Panc1 (cell line): ENCODE results near the gene CPOX. TPM values are rescaled to one million over a fixed set of nuclear protein-coding genes. Genes with fewer than 3 reads are reported as not detected.

Experiments used
- ATAC-seq: fragments of 200-7000 bp; cut with Tn5 transposase; 2 replicates; pipeline ENCODE4 v1.9.1; 2020; ENCODE audit warnings: mild to moderate bottlenecking, moderate library complexity
- BruUV-seq: library from RNA; stranded (reverse); fragments of 400-500 nt; replicated peaks from 2 replicates; lab custom pipeline; 2021; lab: Mats Ljungman, UMichigan
- CTCF ChIA-PET: fragments of 300-600 bp; sonication (Branson Sonifier 250); formaldehyde crosslinking; loops from one replicate; lab custom pipeline; 2022; ENCODE audit warnings: antibody characterized with exemption; lab: Charles Lee
- POLR2A ChIA-PET: fragments of 300-600 bp; sonication (Branson Sonifier 250); formaldehyde crosslinking; loops from one replicate; lab custom pipeline; 2022; ENCODE audit warnings: antibody characterized with exemption; lab: Charles Lee
- DNase-seq: peaks from one replicate; pipeline ENCODE4 v3.0.0-alpha.2; 2010; ENCODE audit warnings: low read depth, low spot score
- H3K27ac ChIP-seq: 2 replicates; pipeline ENCODE4 v1.5.1; 2011; ENCODE audit warnings: mild to moderate bottlenecking, low read length, inconsistent platforms
- H3K27me3 ChIP-seq: fragments of 200-500 bp; sonication (Bioruptor generic); 2 replicates; pipeline ENCODE4 v1.6.0; 2014; ENCODE audit warnings: low read length, inconsistent platforms; ENCODE audit not compliant: control insufficient read depth, insufficient read depth
- H3K36me3 ChIP-seq: fragments of 200-500 bp; sonication (Bioruptor generic); 2 replicates; pipeline ENCODE4 v1.5.1; 2014; ENCODE audit warnings: inconsistent platforms, mild to moderate bottlenecking, low read length, moderate library complexity; ENCODE audit not compliant: control insufficient read depth, insufficient read depth
- H3K4me1 ChIP-seq: 2 replicates; pipeline ENCODE4 v1.5.1; 2011; ENCODE audit warnings: inconsistent platforms, mild to moderate bottlenecking, low read length, moderate library complexity; ENCODE audit not compliant: control insufficient read depth, insufficient read depth
- H3K4me3 ChIP-seq, 2 experiments: 2 replicates each; pipeline ENCODE4 v1.5.1; 2011 to 2012; ENCODE audit warnings: low read depth in 2 of 2, low read length in 2 of 2, mild to moderate bottlenecking in 2 of 2, inconsistent platforms in 1 of 2, moderate library complexity in 1 of 2
- H3K9me3 ChIP-seq: fragments of 200-500 bp; sonication (Bioruptor generic); 2 replicates; pipeline ENCODE4 v1.5.1; 2014; ENCODE audit warnings: low read depth, mild to moderate bottlenecking, inconsistent platforms, low read length, moderate library complexity; ENCODE audit not compliant: control insufficient read depth, insufficient read depth
- CTCF ChIP-seq: fragments of 450-650 bp; IDR thresholded peaks from 2 replicates; pipeline ENCODE4 v1.5.1; 2017; ENCODE audit warnings: mild to moderate bottlenecking
- POLR2AphosphoS5 ChIP-seq: IDR thresholded peaks from 2 replicates; pipeline ENCODE4 v1.6.1; 2012; ENCODE audit warnings: mild to moderate bottlenecking, low read depth, low read length, moderate library complexity
- SIN3A ChIP-seq: IDR thresholded peaks from 2 replicates; pipeline ENCODE4 v1.6.1; 2012; ENCODE audit warnings: low read depth, mild to moderate bottlenecking, low read length, moderate library complexity, borderline replicate concordance; ENCODE audit not compliant: insufficient read depth
- TCF7L2 ChIP-seq: IDR thresholded peaks from 2 replicates; pipeline ENCODE4 v1.6.1; 2011; ENCODE audit warnings: mild to moderate bottlenecking, low read depth, low read length, inconsistent platforms
- in situ Hi-C: cut with HindIII; loops from 2 replicates; pipeline ENCODE4 v1.10.0; 2016; ENCODE audit warnings: low sequenced_read_pairs, low pct_unique_long_range_greater_than_20kb
- intact Hi-C: fragments of 100-400 bp; cut with micrococcal nuclease; formaldehyde crosslinking; loops from one replicate; pipeline ENCODE4 v1.10.0; 2022; ENCODE audit not compliant: unreplicated experiment
- total RNA-seq: library from RNA; stranded (reverse); gene quantifications from one replicate; pipeline ENCODE4 v1.2.1, GENCODE V29; 2021; ENCODE audit not compliant: unreplicated experiment
- TF ChIP-seq, protein P1 (sequence below), 2 experiments: IDR thresholded peaks; 2 replicates each; pipeline ENCODE4 v1.6.1; 2011 to 2012; ENCODE audit warnings: low read depth in 2 of 2, control low read depth in 1 of 2, low read length in 1 of 2, mild to moderate bottlenecking in 1 of 2, moderate library complexity in 1 of 2; ENCODE audit not compliant: insufficient read depth in 1 of 2

The CPOX gene
- total RNA-seq, 1 experiment from 2014 or later, result 14.7 TPM

DNA sequence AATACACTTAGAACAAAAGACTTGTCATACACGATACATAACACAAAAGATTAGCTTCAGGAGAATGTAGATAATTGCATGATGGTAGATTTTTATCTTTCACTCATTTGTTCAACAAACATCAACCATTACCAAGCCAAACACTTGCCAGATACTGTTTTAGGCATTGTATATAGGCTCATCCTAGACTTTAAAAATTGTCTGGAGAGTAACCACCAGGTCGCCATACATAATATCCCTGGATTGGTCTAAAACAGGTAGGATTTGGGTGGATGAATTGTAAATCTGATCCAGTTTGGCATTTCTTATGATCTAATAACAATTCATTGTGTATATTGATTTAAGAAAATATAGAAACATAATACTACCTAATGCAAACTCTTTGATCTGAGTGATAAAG lies 38.8 kb downstream of the CPOX start:
- Histone ChIP-seq H3K27me3 (peaks cover 17% of the 10 kb centered on the region; the same call in 1 of the 2 replicates), H3K4me3 (no peak overlapping the region), H3K27ac (no peak overlapping the region), H3K9me3 (no peaks in the 10 kb centered on the region), H3K36me3 (no peaks in the 10 kb centered on the region), H3K4me1 (no peaks in the 10 kb centered on the region)
- no TSS peak for BruUV-seq
- no peak for DNase-seq
- TF ChIP-seq TCF7L2, result no peak
- no peak for TF ChIP-seq CTCF
- TF ChIP-seq SIN3A, result no peak
- no peak for ATAC-seq
- POLR2A ChIA-PET, result no interaction called here
- intact Hi-C loops (no loop called here), in situ Hi-C loops (no loop called here)
- CTCF ChIA-PET, result no interaction called here

DNA sequence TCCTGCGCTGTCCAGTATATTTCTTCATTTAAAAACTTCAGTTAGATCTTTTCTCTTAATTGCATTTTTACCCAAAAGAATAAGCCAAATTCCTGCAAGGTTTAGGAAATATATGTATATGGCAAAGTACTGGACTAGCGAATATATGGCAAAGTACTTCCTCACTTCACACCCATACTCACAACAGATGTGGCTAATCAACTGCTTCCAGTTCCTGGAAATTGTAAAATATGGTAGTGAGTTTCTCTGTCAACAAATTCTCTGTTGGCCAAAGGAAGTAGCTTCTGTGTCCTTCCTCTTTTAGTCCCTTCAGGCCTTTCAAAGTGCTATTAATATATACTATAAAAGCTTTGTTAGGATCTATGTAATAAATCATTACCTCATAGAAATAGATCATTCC lies 39.7 kb downstream of the CPOX start:
- ATAC-seq (no peak), DNase-seq (no peak)
- H3K27me3 ChIP-seq, result peaks cover 20% of the 10 kb centered on the region; the same call in 1 of the 2 replicates
- in situ Hi-C loops, result no loop called here
- CTCF ChIA-PET, result no interaction called here
- no peaks in the 10 kb centered on the region for H3K36me3 ChIP-seq
- intact Hi-C loops, result no loop called here
- POLR2A ChIA-PET, result no interaction called here
- H3K4me3 ChIP-seq, result no peak overlapping the region
- no peaks in the 10 kb centered on the region for H3K4me1 ChIP-seq
- BruUV-seq, result no TSS peak
- no peak overlapping the region for H3K27ac ChIP-seq
- H3K9me3 ChIP-seq, result no peaks in the 10 kb centered on the region
- TF ChIP-seq CTCF, result no peak
- TF ChIP-seq SIN3A, result no peak
- no peak for TF ChIP-seq POLR2AphosphoS5
- TF ChIP-seq, protein P1, sequence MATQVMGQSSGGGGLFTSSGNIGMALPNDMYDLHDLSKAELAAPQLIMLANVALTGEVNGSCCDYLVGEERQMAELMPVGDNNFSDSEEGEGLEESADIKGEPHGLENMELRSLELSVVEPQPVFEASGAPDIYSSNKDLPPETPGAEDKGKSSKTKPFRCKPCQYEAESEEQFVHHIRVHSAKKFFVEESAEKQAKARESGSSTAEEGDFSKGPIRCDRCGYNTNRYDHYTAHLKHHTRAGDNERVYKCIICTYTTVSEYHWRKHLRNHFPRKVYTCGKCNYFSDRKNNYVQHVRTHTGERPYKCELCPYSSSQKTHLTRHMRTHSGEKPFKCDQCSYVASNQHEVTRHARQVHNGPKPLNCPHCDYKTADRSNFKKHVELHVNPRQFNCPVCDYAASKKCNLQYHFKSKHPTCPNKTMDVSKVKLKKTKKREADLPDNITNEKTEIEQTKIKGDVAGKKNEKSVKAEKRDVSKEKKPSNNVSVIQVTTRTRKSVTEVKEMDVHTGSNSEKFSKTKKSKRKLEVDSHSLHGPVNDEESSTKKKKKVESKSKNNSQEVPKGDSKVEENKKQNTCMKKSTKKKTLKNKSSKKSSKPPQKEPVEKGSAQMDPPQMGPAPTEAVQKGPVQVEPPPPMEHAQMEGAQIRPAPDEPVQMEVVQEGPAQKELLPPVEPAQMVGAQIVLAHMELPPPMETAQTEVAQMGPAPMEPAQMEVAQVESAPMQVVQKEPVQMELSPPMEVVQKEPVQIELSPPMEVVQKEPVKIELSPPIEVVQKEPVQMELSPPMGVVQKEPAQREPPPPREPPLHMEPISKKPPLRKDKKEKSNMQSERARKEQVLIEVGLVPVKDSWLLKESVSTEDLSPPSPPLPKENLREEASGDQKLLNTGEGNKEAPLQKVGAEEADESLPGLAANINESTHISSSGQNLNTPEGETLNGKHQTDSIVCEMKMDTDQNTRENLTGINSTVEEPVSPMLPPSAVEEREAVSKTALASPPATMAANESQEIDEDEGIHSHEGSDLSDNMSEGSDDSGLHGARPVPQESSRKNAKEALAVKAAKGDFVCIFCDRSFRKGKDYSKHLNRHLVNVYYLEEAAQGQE (IDR thresholded peaks at IDR 0.05; ENCODE audit: insufficient read depth in 1 of 2, low read depth in 2 of 2, low read length in 1 of 2), result no peak
- no peak for TF ChIP-seq TCF7L2
